Body of pancreas (tissue), 4 donors: ENCODE data around the gene ZNF521.

Experiments
- CTCF ChIP-seq, 7 experiments: fragments of 450-650 bp in 4 of 7; fragments of 200-600 bp in 3 of 7; sonication (generic) in 3 of 7; IDR thresholded peaks; one replicate each; pipeline ENCODE4 v1.5.1; 2016 to 2019; ENCODE audit warnings: antibody characterized with exemption in 7 of 7
- POLR2A ChIP-seq, 3 donors: fragments of 450-650 bp; IDR thresholded peaks; one replicate each; pipeline ENCODE4 v1.6.1; 2016; ENCODE audit warnings: antibody characterized with exemption in 3 of 3, mild to moderate bottlenecking in 2 of 3

GRCh38 chr18:25222648-25223047, 129.3 kb downstream of the ZNF521 start:
- TF ChIP-seq CTCF (IDR thresholded peaks at IDR 0.05) (no peak), POLR2A (IDR thresholded peaks at IDR 0.05) (no peak)
